ENCODE measurements around the gene ASNSD1.

The ASNSD1 gene

DNA sequence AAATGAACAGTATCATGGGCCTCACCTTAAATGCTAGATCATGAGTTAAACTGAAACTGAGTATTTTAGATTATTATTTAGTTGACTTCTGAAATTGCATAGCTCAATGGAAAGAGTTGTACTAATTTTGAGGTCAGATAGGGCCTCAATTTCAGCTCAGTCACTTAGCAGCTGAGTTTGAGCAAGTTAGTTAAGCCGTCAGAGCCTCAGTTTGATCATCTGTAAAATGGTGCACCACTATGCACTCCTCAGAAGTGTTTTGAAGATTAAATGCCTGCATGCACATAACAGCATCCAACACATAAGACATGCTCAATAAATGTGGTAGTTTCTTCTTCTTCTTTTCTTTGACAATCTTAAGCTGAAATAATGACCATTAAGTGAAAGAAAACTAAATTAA, 38.2 kb upstream of the ASNSD1 start:
- H3K4me3 ChIP-seq (ENCODE audit: low read depth, low read length): no peak overlapping the region
- TF ChIP-seq, protein P1, sequence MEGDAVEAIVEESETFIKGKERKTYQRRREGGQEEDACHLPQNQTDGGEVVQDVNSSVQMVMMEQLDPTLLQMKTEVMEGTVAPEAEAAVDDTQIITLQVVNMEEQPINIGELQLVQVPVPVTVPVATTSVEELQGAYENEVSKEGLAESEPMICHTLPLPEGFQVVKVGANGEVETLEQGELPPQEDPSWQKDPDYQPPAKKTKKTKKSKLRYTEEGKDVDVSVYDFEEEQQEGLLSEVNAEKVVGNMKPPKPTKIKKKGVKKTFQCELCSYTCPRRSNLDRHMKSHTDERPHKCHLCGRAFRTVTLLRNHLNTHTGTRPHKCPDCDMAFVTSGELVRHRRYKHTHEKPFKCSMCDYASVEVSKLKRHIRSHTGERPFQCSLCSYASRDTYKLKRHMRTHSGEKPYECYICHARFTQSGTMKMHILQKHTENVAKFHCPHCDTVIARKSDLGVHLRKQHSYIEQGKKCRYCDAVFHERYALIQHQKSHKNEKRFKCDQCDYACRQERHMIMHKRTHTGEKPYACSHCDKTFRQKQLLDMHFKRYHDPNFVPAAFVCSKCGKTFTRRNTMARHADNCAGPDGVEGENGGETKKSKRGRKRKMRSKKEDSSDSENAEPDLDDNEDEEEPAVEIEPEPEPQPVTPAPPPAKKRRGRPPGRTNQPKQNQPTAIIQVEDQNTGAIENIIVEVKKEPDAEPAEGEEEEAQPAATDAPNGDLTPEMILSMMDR (IDR thresholded peaks at IDR 0.05; ENCODE audit: borderline replicate concordance, insufficient read depth, low read depth, low read length): no peak

DNA sequence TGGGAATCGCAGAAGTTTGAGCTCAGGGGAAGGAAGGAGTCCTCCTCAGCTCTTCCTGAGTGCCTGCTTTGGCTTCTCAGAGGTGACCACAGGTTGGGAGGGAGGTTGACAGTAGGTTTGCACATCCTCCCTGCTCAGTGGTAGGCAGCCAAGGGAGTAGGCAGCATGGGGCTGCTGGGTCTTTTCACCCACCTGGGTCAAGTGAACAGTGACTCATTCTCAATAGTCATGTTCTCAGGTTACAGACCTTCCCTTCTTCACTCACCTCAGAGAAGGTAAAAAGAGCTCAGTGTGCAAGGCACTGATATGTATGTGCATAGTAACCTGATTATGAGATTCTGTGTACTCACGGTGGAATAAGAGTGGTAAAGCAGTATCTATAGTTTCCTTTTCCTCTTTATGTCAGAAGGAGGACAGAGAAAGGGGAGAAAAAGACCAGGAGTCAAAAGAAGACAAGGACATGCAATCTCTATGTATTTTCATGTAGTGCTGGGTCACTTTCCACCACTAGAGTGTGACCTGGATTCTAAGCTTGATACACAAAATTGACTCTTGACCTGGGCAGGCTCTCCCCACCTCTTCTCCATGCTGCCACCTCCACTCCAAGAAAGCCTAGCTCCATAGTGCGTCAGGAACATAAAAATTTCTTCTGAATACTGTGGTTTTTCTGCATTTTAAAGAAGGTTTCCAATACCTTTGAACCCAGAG, 36.5 kb upstream of the ASNSD1 start:
- TF ChIP-seq, protein P1 (IDR thresholded peaks at IDR 0.05; ENCODE audit: borderline replicate concordance, insufficient read depth, low read depth, low read length): no peak
- no peak overlapping the region for H3K4me3 ChIP-seq (ENCODE audit: low read depth, low read length)

DNA sequence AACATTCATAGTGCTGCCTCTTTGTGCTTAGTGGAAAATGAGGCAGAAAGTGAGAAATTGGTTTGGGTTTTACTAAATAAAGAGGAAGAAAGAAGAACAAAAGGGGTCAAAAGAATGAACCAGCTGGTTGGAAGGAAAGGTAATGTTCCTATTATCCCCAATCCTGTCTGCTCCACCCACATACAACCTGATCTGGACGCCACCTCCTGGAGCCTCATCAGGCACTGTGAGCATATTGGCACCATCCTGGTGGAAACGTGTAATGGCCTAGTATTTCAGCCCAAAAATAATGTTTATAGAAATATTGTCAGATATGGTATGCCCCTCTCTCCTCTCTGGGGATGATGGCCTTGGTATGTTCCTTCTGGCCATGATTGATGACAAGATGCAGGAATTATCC, 35.6 kb upstream of the ASNSD1 start:
- no peak overlapping the region for H3K4me3 ChIP-seq (ENCODE audit: low read depth, low read length)
- TF ChIP-seq, protein P1 (IDR thresholded peaks at IDR 0.05; ENCODE audit: borderline replicate concordance, insufficient read depth, low read depth, low read length): no peak

- TF ChIP-seq, protein P1 (IDR thresholded peaks at IDR 0.05; ENCODE audit: borderline replicate concordance, insufficient read depth, low read depth, low read length): no peak
- no peak overlapping the region for H3K4me3 ChIP-seq (ENCODE audit: low read depth, low read length)
Measured at GRCh38 chr2:189627789-189628188, 33.5 kb upstream of the ASNSD1 start.

- no peak overlapping the region for H3K4me3 ChIP-seq (ENCODE audit: low read depth, low read length)
- TF ChIP-seq, protein P1 (IDR thresholded peaks at IDR 0.05; ENCODE audit: borderline replicate concordance, insufficient read depth, low read depth, low read length): no peak
Measured at GRCh38 chr2:189628817-189629530, 32.3 kb upstream of the ASNSD1 start.

GRCh38 chr2:189629531-189630453, 31.5 kb upstream of the ASNSD1 start:
- no peak overlapping the region for H3K4me3 ChIP-seq (ENCODE audit: low read depth, low read length)
- TF ChIP-seq, protein P1 (IDR thresholded peaks at IDR 0.05; ENCODE audit: borderline replicate concordance, insufficient read depth, low read depth, low read length): no peak

All from GM12875 (cell line).